Measurements from ENCODE around the gene ARHGAP1. TPM values are rescaled to one million over a fixed set of nuclear protein-coding genes. Genes with fewer than 3 reads are reported as not detected.

Gene ARHGAP1
- total RNA-seq, 1 experiment from 2014 or later: 16.1 TPM

DNA sequence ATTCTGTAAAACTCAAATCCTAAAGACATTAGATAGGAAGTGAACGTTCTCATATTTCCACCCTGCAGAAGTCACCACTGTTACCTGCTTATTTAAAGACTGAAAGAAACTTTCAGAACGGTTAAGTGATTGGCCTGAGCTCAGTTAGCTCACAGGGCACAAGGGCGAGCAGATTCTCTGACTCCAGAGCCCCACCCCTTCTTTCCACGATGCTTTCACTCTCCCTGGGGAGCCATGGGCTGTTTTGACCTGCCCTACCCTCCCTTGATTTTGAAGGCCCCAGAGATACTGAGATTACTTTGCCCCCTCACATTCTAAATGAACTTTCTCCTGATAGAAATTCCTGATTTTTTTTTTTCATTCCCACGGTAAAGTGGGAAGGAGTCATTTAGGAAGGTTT is 33.9 kb downstream of the ARHGAP1 start:
- ATAC-seq (no peak), DNase-seq (no peak)
- H3K36me3 ChIP-seq (ENCODE audit: low read depth, low read length): peaks cover 20% of the 10 kb centered on the region
- BruUV-seq (replicated peaks): no TSS peak
- intact Hi-C loops (cut with micrococcal nuclease): no loop called here
- ChIA-PET POLR2A (ENCODE audit: unreplicated experiment) (no interaction called here), CTCF (no interaction called here)
- no peak overlapping the region for H3K9ac ChIP-seq (ENCODE audit: low read length)
- no peaks in the 10 kb centered on the region for H3K4me1 ChIP-seq (ENCODE audit: insufficient read depth, low read length)
- no peak overlapping the region for H3K4me2 ChIP-seq (ENCODE audit: low read length)
- H3F3A ChIP-seq (ENCODE audit: low read length, unreplicated experiment): no peaks in the 10 kb centered on the region
- H3K9me2 ChIP-seq (replicated peaks; ENCODE audit: low read length): no peaks in the 10 kb centered on the region
- no peak overlapping the region for H3K4me3 ChIP-seq (ENCODE audit: low read length)
- no peak overlapping the region for H3K27ac ChIP-seq (ENCODE audit: low read length)
- H3K79me2 ChIP-seq (ENCODE audit: low read length): no peaks in the 10 kb centered on the region
- H2AFZ ChIP-seq (ENCODE audit: low read length): no peak overlapping the region
- TF ChIP-seq, protein P1, sequence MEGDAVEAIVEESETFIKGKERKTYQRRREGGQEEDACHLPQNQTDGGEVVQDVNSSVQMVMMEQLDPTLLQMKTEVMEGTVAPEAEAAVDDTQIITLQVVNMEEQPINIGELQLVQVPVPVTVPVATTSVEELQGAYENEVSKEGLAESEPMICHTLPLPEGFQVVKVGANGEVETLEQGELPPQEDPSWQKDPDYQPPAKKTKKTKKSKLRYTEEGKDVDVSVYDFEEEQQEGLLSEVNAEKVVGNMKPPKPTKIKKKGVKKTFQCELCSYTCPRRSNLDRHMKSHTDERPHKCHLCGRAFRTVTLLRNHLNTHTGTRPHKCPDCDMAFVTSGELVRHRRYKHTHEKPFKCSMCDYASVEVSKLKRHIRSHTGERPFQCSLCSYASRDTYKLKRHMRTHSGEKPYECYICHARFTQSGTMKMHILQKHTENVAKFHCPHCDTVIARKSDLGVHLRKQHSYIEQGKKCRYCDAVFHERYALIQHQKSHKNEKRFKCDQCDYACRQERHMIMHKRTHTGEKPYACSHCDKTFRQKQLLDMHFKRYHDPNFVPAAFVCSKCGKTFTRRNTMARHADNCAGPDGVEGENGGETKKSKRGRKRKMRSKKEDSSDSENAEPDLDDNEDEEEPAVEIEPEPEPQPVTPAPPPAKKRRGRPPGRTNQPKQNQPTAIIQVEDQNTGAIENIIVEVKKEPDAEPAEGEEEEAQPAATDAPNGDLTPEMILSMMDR (conservative IDR thresholded peaks at IDR 0.05; ENCODE audit: low read depth, low read length): no peak
- TF ChIP-seq EZH2phosphoT487 (IDR thresholded peaks at IDR 0.05; ENCODE audit: borderline replicate concordance, low read length) (no peak), EZH2 (IDR thresholded peaks at IDR 0.05; ENCODE audit: low read length, unreplicated experiment) (no peak)
- H3K9me3 ChIP-seq (ENCODE audit: low read length): no peaks in the 10 kb centered on the region
- no peaks in the 10 kb centered on the region for H4K20me1 ChIP-seq (ENCODE audit: low read length)
- no peaks in the 10 kb centered on the region for H3K27me3 ChIP-seq (ENCODE audit: low read length)

DNA sequence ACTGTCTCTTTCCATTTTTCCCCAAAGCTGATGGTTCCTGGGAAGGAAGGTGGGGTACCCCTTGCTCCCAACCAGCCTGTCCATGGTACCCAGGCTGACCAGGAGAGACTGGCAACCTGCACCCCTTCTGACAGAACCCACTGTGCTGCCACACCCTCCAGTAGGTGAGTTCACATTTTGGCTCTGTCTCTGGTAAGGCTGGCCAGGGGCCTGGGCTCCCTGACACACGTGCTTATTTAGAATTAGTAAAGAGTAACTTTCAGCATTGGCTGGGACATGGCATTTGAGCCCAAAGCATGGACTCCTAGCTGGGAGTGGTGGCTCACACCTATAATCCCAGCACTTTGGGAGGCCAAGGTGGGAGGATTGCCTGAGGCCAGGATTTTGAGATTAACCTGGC is 35.1 kb downstream of the ARHGAP1 start:
- H3K27me3 ChIP-seq (ENCODE audit: low read length): no peaks in the 10 kb centered on the region
- H3K9me2 ChIP-seq (replicated peaks; ENCODE audit: low read length): no peaks in the 10 kb centered on the region
- H2AFZ ChIP-seq (ENCODE audit: low read length): no peak overlapping the region
- no peak for ATAC-seq
- H3K27ac ChIP-seq (ENCODE audit: low read length): no peak overlapping the region
- no peak for DNase-seq
- no peak for TF ChIP-seq EZH2phosphoT487 (IDR thresholded peaks at IDR 0.05; ENCODE audit: borderline replicate concordance, low read length)
- TF ChIP-seq, protein P1 (conservative IDR thresholded peaks at IDR 0.05; ENCODE audit: low read depth, low read length): no peak
- TF ChIP-seq EZH2 (IDR thresholded peaks at IDR 0.05; ENCODE audit: low read length, unreplicated experiment): no peak
- BruUV-seq (replicated peaks): no TSS peak
- POLR2A ChIA-PET (ENCODE audit: unreplicated experiment): interaction anchor here (0.6 kb wide), 1 partner anchor 410 kb away, joined by 3 read pairs; no protein-coding TSS in a partner anchor
- H3K4me1 ChIP-seq (ENCODE audit: insufficient read depth, low read length): no peaks in the 10 kb centered on the region
- no peak overlapping the region for H3K9ac ChIP-seq (ENCODE audit: low read length)
- H3K4me2 ChIP-seq (ENCODE audit: low read length): no peak overlapping the region
- no peak overlapping the region for H3K4me3 ChIP-seq (ENCODE audit: low read length)
- H4K20me1 ChIP-seq (ENCODE audit: low read length): no peaks in the 10 kb centered on the region
- H3K36me3 ChIP-seq (ENCODE audit: low read depth, low read length): peaks cover 15% of the 10 kb centered on the region
- no peaks in the 10 kb centered on the region for H3K9me3 ChIP-seq (ENCODE audit: low read length)
- CTCF ChIA-PET: no interaction called here
- no peaks in the 10 kb centered on the region for H3K79me2 ChIP-seq (ENCODE audit: low read length)
- intact Hi-C loops (cut with micrococcal nuclease): no loop called here
- H3F3A ChIP-seq (ENCODE audit: low read length, unreplicated experiment): no peaks in the 10 kb centered on the region

DNA sequence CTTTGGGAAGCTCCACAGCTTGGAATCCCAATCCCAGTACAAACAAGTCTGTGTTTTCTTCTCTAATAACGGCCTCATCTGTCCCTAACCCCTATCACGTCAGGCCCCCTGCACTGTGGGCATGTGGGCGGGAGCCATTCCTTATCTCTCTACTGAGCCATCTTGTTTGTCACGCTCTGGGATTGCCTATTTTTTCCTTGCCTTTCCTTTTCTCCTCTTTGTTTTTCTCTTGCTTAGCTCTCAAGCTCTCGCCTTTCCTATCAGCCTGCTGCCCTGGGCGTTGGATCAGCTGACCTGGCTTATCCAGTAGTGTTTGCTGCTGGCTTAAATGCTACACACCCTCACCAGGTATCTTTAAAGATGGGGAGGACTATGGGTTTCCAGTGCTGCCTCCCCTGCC is 35.8 kb downstream of the ARHGAP1 start:
- H3F3A ChIP-seq (ENCODE audit: low read length, unreplicated experiment): no peaks in the 10 kb centered on the region
- no peak overlapping the region for H3K27ac ChIP-seq (ENCODE audit: low read length)
- ATAC-seq (no peak), DNase-seq (no peak)
- peaks cover 11% of the 10 kb centered on the region for H3K36me3 ChIP-seq (ENCODE audit: low read depth, low read length)
- H3K27me3 ChIP-seq (ENCODE audit: low read length): no peaks in the 10 kb centered on the region
- ChIA-PET POLR2A (ENCODE audit: unreplicated experiment) (no interaction called here), CTCF (no interaction called here)
- no peaks in the 10 kb centered on the region for H3K79me2 ChIP-seq (ENCODE audit: low read length)
- no peaks in the 10 kb centered on the region for H3K4me1 ChIP-seq (ENCODE audit: insufficient read depth, low read length)
- no peaks in the 10 kb centered on the region for H3K9me3 ChIP-seq (ENCODE audit: low read length)
- no peaks in the 10 kb centered on the region for H4K20me1 ChIP-seq (ENCODE audit: low read length)
- no peak overlapping the region for H2AFZ ChIP-seq (ENCODE audit: low read length)
- BruUV-seq (replicated peaks): no TSS peak
- H3K9ac ChIP-seq (ENCODE audit: low read length): no peak overlapping the region
- intact Hi-C loops (cut with micrococcal nuclease): no loop called here
- TF ChIP-seq EZH2phosphoT487 (IDR thresholded peaks at IDR 0.05; ENCODE audit: borderline replicate concordance, low read length) (no peak), EZH2 (IDR thresholded peaks at IDR 0.05; ENCODE audit: low read length, unreplicated experiment) (no peak)
- TF ChIP-seq, protein P1 (conservative IDR thresholded peaks at IDR 0.05; ENCODE audit: low read depth, low read length): no peak
- no peak overlapping the region for H3K4me3 ChIP-seq (ENCODE audit: low read length)
- no peaks in the 10 kb centered on the region for H3K9me2 ChIP-seq (replicated peaks; ENCODE audit: low read length)
- H3K4me2 ChIP-seq (ENCODE audit: low read length): no peak overlapping the region

All from PC-3 (cell line).